Measurements from ENCODE around the gene FXN. TPM values are rescaled to one million over a fixed set of nuclear protein-coding genes. Genes with fewer than 3 reads are reported as not detected.

Gene FXN
- total RNA-seq, 1 donor from 2014 or later = 23.2 TPM

DNA sequence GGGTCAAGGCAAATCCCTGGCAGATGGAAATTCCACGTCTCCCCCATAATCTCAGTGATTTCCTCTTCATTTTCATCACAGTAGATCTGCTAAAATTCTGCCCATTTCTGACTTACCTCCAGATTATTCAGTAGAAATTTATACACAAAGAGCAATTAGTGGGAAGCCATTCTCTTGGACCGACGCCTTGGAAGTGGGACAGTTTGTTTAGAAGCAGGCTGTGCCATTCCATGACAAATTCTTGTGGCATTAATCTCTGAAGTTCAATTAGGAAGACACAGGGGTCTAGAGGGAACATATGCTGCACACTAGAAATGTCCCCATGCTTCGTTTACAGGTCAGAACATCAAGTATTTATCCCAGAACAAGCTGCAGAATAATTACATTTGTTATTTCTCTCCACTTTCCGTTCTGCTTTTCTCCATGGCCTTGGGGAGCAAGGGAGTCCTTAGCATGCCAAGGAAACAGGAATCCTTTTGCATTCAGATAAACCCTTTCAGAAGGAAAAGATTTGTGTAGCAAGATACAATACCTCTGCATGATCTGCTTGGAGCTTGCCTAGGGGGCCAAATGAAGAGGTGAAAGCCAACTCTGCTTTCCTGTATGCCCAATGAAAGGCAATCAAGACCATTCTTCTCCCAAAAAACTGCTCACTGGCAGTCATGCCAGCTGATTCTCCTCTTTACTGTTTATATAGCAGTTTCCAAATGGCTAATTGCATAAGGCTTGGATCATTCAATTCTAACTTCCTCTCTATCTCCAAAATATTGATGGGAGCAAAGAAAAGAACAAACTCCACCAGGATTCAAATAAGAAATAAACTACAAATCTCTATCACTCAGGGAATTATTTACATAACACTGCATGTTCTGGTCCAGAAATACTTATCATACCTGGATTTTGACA is 19.1 kb upstream of the FXN start:
- Mint-ChIP-seq H3K9me3 (peaks cover 4% of the 10 kb centered on the region), H3K4me1 (peaks cover 17% of the 10 kb centered on the region), H3K27me3 (ENCODE audit: insufficient read depth, low read depth) (peaks cover 3% of the 10 kb centered on the region), H3K27ac (no peak overlapping the region), H3K4me3 (no peak overlapping the region), H3K36me3 (peaks cover 5% of the 10 kb centered on the region)
- H3K27me3 ChIP-seq = no peaks in the 10 kb centered on the region
- peak overlapping the region; percentile 9 for H3K4me2 ChIP-seq
- H3K36me3 ChIP-seq = no peaks in the 10 kb centered on the region
- H3K79me2 ChIP-seq (ENCODE audit: low read depth) = no peaks in the 10 kb centered on the region
- H3K4me3 ChIP-seq = no peak overlapping the region
- H3F3A ChIP-seq (ENCODE audit: low read depth) = peaks cover 9% of the 10 kb centered on the region
- peaks cover 14% of the 10 kb centered on the region for H3K4me1 ChIP-seq
- DNase-seq (ENCODE audit: low spot score) = no peak
- no peaks in the 10 kb centered on the region for H4K20me1 ChIP-seq (ENCODE audit: low read depth)
- no peaks in the 10 kb centered on the region for H3K9me3 ChIP-seq (ENCODE audit: low read depth)
- no peak overlapping the region for H3K9ac ChIP-seq
- H2AFZ ChIP-seq (replicated peaks) = no peak overlapping the region
- TF ChIP-seq EZH2phosphoT487 (IDR thresholded peaks at IDR 0.05) (no peak), EZH2 (IDR thresholded peaks at IDR 0.05) (no peak)
- TF ChIP-seq, protein P1, sequence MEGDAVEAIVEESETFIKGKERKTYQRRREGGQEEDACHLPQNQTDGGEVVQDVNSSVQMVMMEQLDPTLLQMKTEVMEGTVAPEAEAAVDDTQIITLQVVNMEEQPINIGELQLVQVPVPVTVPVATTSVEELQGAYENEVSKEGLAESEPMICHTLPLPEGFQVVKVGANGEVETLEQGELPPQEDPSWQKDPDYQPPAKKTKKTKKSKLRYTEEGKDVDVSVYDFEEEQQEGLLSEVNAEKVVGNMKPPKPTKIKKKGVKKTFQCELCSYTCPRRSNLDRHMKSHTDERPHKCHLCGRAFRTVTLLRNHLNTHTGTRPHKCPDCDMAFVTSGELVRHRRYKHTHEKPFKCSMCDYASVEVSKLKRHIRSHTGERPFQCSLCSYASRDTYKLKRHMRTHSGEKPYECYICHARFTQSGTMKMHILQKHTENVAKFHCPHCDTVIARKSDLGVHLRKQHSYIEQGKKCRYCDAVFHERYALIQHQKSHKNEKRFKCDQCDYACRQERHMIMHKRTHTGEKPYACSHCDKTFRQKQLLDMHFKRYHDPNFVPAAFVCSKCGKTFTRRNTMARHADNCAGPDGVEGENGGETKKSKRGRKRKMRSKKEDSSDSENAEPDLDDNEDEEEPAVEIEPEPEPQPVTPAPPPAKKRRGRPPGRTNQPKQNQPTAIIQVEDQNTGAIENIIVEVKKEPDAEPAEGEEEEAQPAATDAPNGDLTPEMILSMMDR (IDR thresholded peaks at IDR 0.05) = no peak
- no peak overlapping the region for H3K27ac ChIP-seq

DNA sequence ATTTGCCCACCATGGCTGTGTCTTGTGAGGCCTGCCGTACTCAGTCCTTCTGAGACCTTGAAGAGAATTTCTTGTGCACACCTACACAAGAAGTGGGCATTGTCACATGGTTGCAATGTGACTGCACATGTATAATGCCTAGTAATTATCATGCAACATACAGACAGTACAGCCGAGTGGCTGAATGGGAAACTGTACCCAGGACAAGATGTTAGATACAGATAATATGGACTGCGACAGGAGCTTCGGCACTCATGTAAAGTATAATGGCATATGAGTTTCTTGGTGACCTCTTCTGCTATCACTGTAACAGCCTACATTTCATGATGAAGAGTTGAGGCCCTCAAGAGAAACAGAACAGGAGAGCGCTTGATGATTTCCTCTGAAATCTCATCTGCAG is 16.8 kb upstream of the FXN start:
- Histone ChIP-seq H3K27me3 (no peaks in the 10 kb centered on the region), H3K79me2 (ENCODE audit: low read depth) (no peaks in the 10 kb centered on the region), H3K4me1 (peaks cover 14% of the 10 kb centered on the region), H3K36me3 (no peaks in the 10 kb centered on the region), H3K27ac (no peak overlapping the region), H3F3A (ENCODE audit: low read depth) (peaks cover 13% of the 10 kb centered on the region), H3K9ac (no peak overlapping the region), H3K9me3 (ENCODE audit: low read depth) (no peaks in the 10 kb centered on the region), H4K20me1 (ENCODE audit: low read depth) (no peaks in the 10 kb centered on the region), H3K4me3 (no peak overlapping the region), H3K4me2 (no peak overlapping the region), H2AFZ (replicated peaks) (peak overlapping the region; percentile 42)
- TF ChIP-seq, protein P1 (IDR thresholded peaks at IDR 0.05) = no peak
- TF ChIP-seq EZH2 (IDR thresholded peaks at IDR 0.05) (no peak), EZH2phosphoT487 (IDR thresholded peaks at IDR 0.05) (no peak)
- no peak overlapping the region for H3K27ac Mint-ChIP-seq
- peaks cover 14% of the 10 kb centered on the region for H3K4me1 Mint-ChIP-seq
- peaks cover 3% of the 10 kb centered on the region for H3K27me3 Mint-ChIP-seq (ENCODE audit: insufficient read depth, low read depth)
- peaks cover 4% of the 10 kb centered on the region for H3K9me3 Mint-ChIP-seq
- DNase-seq (ENCODE audit: low spot score) = no peak
- H3K4me3 Mint-ChIP-seq = no peak overlapping the region
- peaks cover 3% of the 10 kb centered on the region for H3K36me3 Mint-ChIP-seq

DNA sequence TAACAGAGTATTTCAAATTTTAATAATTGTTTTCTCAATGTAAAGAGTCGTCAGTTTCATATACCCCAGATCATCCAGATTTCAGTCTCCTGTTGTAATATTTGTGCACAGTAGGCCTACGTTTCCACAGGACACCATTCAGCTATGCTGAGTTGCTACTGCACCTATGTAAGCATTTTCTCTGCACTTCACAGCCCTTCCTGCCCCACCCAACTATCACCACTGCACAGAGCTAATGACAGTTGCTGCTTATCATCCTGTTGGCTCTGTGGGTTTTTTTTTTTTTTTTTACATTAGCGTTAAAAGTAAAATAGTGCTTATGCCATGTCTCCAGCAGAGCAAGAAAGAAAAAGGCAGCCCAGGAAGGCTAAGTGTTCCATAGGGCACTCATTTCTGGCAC is 15.7 kb upstream of the FXN start:
- H3K4me1 Mint-ChIP-seq = peaks cover 14% of the 10 kb centered on the region
- Histone ChIP-seq H3K27me3 (no peaks in the 10 kb centered on the region), H4K20me1 (ENCODE audit: low read depth) (no peaks in the 10 kb centered on the region), H3K4me3 (no peak overlapping the region), H3K9ac (no peak overlapping the region), H3F3A (ENCODE audit: low read depth) (peaks cover 20% of the 10 kb centered on the region), H3K36me3 (no peaks in the 10 kb centered on the region), H3K79me2 (ENCODE audit: low read depth) (no peaks in the 10 kb centered on the region), H2AFZ (replicated peaks) (no peak overlapping the region), H3K4me1 (peaks cover 14% of the 10 kb centered on the region), H3K9me3 (ENCODE audit: low read depth) (no peaks in the 10 kb centered on the region), H3K27ac (no peak overlapping the region), H3K4me2 (no peak overlapping the region)
- H3K27me3 Mint-ChIP-seq (ENCODE audit: insufficient read depth, low read depth) = no peaks in the 10 kb centered on the region
- DNase-seq (ENCODE audit: low spot score) = no peak
- H3K9me3 Mint-ChIP-seq = no peaks in the 10 kb centered on the region
- H3K36me3 Mint-ChIP-seq = no peaks in the 10 kb centered on the region
- H3K27ac Mint-ChIP-seq = no peak overlapping the region
- no peak overlapping the region for H3K4me3 Mint-ChIP-seq
- TF ChIP-seq EZH2 (IDR thresholded peaks at IDR 0.05) (no peak), EZH2phosphoT487 (IDR thresholded peaks at IDR 0.05) (no peak)
- TF ChIP-seq, protein P1 (IDR thresholded peaks at IDR 0.05) = no peak

Measured in neural progenitor cell (in vitro differentiated cells).